Tibial artery (tissue), 4 donors: ENCODE measurements around the gene CD58.

ENCODE experiments used
- DNase-seq, 2 donors: peaks; one replicate each; pipeline ENCODE4 v3.0.0-alpha.2; 2019
- H3K27ac ChIP-seq, 2 donors: fragments of 200-600 bp; sonication (generic) in 1 of 2; 1 replicate in 1 of 2; 2 replicates in 1 of 2; pipeline ENCODE4 v1.5.1; 2018 to 2019; ENCODE audit warnings: mild to moderate bottlenecking in 1 of 2
- H3K27me3 ChIP-seq, 2 donors: fragments of 200-600 bp; sonication (generic) in 1 of 2; one replicate each; pipeline versions ENCODE4 v1.5.1 to v1.6.0; 2016 to 2019
- H3K36me3 ChIP-seq, 3 donors: fragments of 200-600 bp; sonication (generic) in 2 of 3; one replicate each; pipeline ENCODE4 v1.5.1; 2016 to 2019; ENCODE audit warnings: mild to moderate bottlenecking in 2 of 3
- H3K4me1 ChIP-seq, 4 donors: fragments of 200-600 bp; sonication (generic) in 2 of 4; 1 replicate in 3 of 4; 2 replicates in 1 of 4; pipeline ENCODE4 v1.5.1; 2016 to 2019
- H3K4me3 ChIP-seq, 2 donors: fragments of 200-600 bp; sonication (generic) in 1 of 2; 1 replicate in 1 of 2; 2 replicates in 1 of 2; pipeline ENCODE4 v1.5.1; 2018 to 2019; ENCODE audit warnings: mild to moderate bottlenecking in 2 of 2
- H3K9me3 ChIP-seq, 3 donors: fragments of 200-600 bp; sonication (generic) in 1 of 3; one replicate each; pipeline ENCODE4 v1.5.1; 2016 to 2019
- intact Hi-C: fragments of 100-400 bp; cut with DNase I; formaldehyde crosslinking; loops from one replicate; pipeline ENCODE4 v1.15.0; 2023; ENCODE audit warnings: low total_unique reads
- TF ChIP-seq, protein P1 (sequence below), 2 experiments: fragments of 200-600 bp in 1 of 2; fragments of 450-650 bp in 1 of 2; IDR thresholded peaks; one replicate each; pipeline ENCODE4 v1.5.1; 2017 to 2019; ENCODE audit warnings: antibody characterized with exemption in 2 of 2, mild to moderate bottlenecking in 1 of 2, moderate library complexity in 1 of 2

CD58 gene

DNA sequence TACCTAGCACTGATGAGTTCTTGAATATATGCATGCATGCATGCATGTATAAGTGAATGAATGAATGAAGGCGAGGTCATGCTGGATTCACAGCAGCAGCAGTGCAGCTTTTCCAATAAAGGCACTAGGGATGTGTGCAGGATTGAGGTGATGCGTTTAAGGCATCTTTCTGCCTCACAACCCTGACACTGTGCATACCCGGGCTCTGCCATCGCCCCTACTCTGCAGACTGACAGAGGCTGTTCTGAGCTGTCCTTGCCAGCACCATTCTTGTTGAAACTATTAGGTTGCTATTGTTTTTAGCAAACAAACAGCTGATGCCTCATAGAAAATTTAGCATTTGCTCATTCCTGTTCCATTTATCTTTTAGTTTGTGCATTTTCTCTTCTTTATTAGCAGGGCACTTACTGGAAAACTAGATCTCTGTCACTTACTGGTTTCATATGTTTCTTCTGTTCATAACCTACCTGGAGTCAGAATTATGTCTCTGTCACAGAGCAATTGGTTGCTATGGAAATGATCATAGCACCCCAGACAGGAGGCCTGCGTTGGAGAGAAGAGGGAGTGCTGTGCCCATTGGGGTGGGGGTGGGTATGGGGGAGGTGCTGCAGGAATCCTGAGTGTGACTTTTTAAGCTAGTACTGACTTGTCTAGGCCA is 79.0 kb downstream of the CD58 start:
- TF ChIP-seq, protein P1, sequence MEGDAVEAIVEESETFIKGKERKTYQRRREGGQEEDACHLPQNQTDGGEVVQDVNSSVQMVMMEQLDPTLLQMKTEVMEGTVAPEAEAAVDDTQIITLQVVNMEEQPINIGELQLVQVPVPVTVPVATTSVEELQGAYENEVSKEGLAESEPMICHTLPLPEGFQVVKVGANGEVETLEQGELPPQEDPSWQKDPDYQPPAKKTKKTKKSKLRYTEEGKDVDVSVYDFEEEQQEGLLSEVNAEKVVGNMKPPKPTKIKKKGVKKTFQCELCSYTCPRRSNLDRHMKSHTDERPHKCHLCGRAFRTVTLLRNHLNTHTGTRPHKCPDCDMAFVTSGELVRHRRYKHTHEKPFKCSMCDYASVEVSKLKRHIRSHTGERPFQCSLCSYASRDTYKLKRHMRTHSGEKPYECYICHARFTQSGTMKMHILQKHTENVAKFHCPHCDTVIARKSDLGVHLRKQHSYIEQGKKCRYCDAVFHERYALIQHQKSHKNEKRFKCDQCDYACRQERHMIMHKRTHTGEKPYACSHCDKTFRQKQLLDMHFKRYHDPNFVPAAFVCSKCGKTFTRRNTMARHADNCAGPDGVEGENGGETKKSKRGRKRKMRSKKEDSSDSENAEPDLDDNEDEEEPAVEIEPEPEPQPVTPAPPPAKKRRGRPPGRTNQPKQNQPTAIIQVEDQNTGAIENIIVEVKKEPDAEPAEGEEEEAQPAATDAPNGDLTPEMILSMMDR (IDR thresholded peaks at IDR 0.05), result no peak
- no peak overlapping the region for H3K27ac ChIP-seq
- H3K36me3 ChIP-seq, result no peaks in the 10 kb centered on the region
- H3K4me3 ChIP-seq, result no peak overlapping the region
- intact Hi-C loops, result no loop called here
- no peak for DNase-seq
- no peaks in the 10 kb centered on the region for H3K27me3 ChIP-seq
- H3K4me1 ChIP-seq, result peaks cover 0 to 3% (median 0%) of the 10 kb centered on the region in 4 donors
- no peaks in the 10 kb centered on the region for H3K9me3 ChIP-seq

GRCh38 chr1:116490588-116490987 is 80.2 kb downstream of the CD58 start:
- intact Hi-C loops, result no loop called here
- H3K36me3 ChIP-seq, result no peaks in the 10 kb centered on the region
- H3K4me1 ChIP-seq, result peaks cover 0 to 3% (median 0%) of the 10 kb centered on the region in 4 donors
- no peaks in the 10 kb centered on the region for H3K27me3 ChIP-seq
- H3K4me3 ChIP-seq, result no peak overlapping the region
- TF ChIP-seq, protein P1 (IDR thresholded peaks at IDR 0.05), result no peak
- H3K27ac ChIP-seq, result no peak overlapping the region
- no peak for DNase-seq
- no peaks in the 10 kb centered on the region for H3K9me3 ChIP-seq

DNA sequence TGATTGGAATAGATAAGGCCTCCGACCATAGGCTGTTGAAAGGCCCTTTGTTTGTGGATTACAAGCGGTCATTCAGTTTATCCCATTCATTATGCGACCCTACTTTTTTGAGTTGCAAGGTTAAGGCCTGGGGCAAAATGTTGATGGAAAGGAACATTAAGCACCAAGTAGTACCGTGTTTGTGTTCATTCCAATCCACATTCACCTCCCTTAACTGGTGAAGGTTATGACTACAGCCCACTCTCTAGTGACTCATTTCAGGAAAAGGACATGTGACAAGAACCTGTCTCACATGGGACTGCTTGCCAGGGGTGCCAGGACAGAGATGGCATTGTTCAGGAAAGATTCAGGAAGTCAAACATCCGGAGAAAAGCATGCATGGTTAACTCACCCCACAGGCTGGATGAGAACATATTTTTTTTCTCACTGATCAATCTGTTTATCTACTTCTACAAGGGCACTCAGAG is 81.6 kb downstream of the CD58 start:
- intact Hi-C loops, result loop anchor here (5.0 kb wide), 1 partner anchor 127 kb away; no protein-coding TSS in a partner anchor
- Histone ChIP-seq H3K36me3 (no peaks in the 10 kb centered on the region), H3K4me1 (peaks cover 0 to 10% (median 0%) of the 10 kb centered on the region in 4 donors), H3K9me3 (no peaks in the 10 kb centered on the region), H3K27me3 (no peaks in the 10 kb centered on the region), H3K4me3 (no peak overlapping the region), H3K27ac (no peak overlapping the region)
- DNase-seq, result no peak
- TF ChIP-seq, protein P1 (IDR thresholded peaks at IDR 0.05), result no peak

- Histone ChIP-seq H3K4me3 (no peak overlapping the region), H3K36me3 (no peaks in the 10 kb centered on the region), H3K27me3 (no peaks in the 10 kb centered on the region), H3K4me1 (peaks cover 0 to 10% (median 0%) of the 10 kb centered on the region in 4 donors), H3K27ac (no peak overlapping the region), H3K9me3 (no peaks in the 10 kb centered on the region)
- TF ChIP-seq, protein P1 (IDR thresholded peaks at IDR 0.05), result no peak
- DNase-seq, result no peak
- intact Hi-C loops, result loop anchor here (5.0 kb wide), 1 partner anchor 126 kb away; no protein-coding TSS in a partner anchor
These were observed 82.8 kb downstream of the CD58 start for GRCh38 chr1:116488071-116488470.

DNA sequence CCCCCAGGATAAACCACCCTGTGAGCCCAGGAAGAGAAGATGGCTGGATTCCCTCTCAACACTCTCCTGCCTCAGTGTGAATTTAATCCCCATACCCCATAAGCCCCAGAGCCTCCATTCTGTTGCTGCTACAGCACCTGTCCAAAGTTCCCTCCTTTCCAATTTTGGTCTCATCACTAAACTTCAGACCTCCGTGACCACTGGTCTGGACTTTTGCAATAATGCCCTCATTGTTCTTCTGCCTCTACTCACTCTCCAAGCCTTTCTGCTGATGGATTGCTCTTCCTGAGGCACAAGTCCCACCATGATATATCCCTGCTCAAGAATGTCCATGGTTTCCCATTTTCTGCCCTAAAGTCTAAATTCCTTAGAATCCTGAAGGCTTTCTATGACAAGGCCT is 83.2 kb downstream of the CD58 start:
- no peak for DNase-seq
- H3K27ac ChIP-seq, result no peak overlapping the region
- TF ChIP-seq, protein P1 (IDR thresholded peaks at IDR 0.05), result no peak
- intact Hi-C loops, result loop anchor here (5.0 kb wide), 1 partner anchor 125 kb away; no protein-coding TSS in a partner anchor
- H3K4me3 ChIP-seq, result no peak overlapping the region
- no peaks in the 10 kb centered on the region for H3K36me3 ChIP-seq
- H3K27me3 ChIP-seq, result peaks cover 0 to under 1% of the 10 kb centered on the region in 2 donors
- peaks cover 0 to 10% (median 0%) of the 10 kb centered on the region in 4 donors for H3K4me1 ChIP-seq
- no peaks in the 10 kb centered on the region for H3K9me3 ChIP-seq
